GM19193 (cell line): Measurements from ENCODE around the gene WDPCP.

ENCODE experiments used
- POLR2A ChIP-seq: IDR thresholded peaks from 4 replicates; pipeline ENCODE4 v1.6.1; 2011; ENCODE audit not compliant: insufficient read depth, insufficient read length; ENCODE audit errors: extremely low read depth

The WDPCP gene

DNA sequence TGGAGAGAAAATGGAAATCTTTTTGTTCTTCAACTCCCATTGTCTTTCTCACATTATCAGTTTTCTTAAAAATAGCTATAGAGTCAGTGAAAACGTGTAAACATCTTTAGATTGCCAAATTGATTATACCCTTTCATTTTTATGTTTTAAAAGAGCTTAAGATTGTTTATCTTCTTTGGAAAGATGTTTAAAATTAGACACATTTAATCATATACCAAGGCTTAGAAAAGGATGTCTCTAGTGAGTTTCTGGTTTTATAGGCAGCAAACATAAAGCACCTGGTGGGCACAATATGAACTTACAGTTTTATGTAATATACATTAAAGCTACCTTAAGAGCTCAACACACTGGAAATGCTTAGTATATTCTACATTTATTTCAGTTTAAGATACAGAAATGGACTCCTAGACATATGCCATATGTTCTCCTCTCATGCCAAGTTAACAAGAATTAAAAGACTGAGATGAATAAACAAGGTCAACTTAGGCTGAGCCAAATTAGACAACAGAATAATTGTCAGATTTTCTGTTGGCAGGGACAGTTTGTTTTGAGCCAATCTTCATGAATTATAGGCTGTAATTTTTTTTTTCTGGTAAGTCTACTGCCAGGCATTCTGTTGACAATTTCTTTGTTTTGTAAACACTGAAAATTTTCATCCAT is 425.0 kb downstream of the WDPCP start:
- TF ChIP-seq POLR2A, result no peak

DNA sequence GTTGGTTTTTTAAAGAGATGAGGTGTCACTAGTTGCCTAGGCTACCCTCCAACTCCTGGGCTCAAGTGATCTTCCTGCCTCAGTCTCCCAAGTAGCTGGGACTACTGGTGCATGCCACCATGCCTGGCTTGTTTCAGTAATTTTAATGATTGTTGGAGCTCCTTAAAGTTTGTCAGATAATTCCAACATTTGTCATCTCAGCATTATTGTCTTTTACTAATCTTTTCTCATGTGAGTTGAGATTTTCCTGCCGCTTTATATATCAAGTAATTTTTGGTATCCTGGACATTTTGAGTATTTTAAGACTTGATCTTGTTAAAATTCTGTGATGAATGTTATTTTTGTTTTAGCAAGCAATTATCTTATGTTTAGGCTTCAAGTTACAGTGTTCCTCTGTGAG is 429.0 kb downstream of the WDPCP start:
- no peak for TF ChIP-seq POLR2A

DNA sequence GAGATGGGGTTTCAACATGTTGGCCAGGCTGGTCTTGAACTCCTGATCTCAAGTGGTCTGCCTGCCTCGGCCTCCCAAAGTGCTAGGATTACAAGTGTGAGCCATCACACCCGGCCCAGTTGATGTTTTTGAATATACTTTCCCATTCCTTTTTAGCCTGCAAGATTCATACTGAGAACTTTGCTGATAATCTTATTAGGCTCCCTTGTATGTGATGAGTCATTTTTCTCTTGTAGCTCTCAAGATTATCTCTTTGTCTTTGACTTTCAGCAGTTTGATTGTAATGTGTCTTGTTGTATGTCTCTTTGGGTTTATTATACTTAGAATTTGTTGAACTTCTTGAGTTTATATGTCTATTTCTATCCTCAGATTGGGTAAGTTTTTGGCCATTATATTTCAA is 456.3 kb downstream of the WDPCP start:
- no peak for TF ChIP-seq POLR2A

DNA sequence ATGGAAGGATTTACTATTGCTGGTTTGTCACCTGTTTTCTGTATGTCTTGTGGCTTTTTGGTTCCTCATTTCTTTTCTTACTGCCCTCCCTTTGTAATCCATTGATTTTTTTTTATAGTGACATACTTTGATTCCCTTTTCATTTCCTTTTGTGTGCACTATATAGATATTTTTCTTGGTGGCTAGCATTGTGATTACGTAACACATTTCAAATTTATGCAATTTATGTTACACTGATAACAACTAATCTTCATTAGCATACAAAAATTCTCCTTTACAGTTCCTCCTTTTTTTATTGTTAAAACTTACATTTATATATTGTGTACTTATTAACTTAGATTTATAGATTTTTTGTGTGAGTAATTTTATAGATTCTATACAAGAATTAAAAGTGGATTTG is 457.1 kb downstream of the WDPCP start:
- TF ChIP-seq POLR2A, result no peak

DNA sequence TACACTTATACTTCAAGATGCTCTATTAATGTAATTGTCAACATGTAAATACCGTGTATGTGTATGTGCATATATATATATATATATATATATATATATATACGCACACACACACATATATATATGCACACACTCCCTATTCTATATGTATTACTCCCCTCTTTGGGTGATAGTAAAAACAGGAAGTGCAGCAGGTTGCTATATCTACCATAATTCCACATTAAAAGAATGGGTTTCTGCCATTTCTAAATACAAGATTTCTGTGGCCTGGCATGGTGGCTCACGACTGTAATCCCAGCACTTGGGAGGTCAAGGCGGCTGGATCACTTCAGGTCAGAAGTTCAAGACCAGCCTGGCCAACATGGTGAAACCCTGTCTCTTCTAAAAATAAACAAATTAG is 460.7 kb downstream of the WDPCP start:
- no peak for TF ChIP-seq POLR2A

DNA sequence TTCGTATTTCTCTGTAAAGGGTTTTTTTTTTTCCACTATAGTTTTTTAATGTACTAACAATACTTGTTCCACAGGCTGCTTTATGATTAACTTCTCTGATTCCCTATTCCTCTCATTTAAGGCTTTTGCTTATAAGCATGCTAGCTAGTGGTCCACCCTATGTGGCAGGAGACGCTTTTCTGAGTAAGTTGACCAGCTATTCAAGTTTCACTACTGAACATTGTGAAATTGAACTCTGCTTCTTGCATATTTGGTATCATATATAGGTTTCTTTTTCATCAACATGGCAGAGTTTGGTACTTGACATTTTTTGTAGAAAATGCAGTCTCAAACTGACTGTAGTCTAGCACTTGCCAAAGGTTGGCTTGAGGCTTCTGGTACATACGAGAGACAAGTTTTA is 463.4 kb downstream of the WDPCP start:
- no peak for TF ChIP-seq POLR2A

DNA sequence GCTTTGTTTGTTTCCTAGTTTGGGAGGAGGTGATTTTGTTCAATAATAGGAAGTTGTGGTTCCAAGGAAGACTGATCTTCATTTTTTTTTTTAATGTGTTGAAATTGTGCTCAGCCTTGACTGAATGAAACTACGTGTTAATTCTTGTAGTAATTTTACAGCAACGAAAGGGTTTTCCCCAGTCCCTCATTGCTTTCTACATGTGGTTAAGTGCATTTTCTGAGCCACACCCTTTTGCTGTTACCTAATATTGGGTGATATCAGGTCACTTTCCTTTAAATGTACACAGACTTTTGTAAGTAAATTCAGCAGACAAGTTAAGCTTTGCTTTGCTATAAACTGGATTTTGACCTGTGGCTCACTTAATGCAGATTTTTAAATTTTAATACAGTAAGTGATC is 464.1 kb downstream of the WDPCP start:
- no peak for TF ChIP-seq POLR2A

DNA sequence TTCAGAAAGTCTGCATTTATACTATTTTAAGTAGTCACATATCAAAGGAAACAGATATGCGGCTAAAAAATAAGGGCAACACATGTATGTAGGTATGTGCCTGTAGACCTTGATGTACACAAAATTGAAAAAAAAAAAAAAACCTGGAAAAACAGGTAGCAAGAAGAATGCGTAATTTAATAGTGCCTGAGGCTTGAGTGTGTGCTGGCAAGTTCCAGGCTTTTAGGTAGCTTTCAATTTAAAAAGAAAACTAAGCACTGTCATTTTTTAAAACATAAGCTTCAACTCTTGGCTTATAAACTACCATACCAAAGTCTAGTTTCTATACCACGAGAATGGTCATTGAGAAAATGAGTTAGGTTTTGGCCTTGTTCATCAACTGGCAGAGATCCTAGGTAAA is 465.4 kb downstream of the WDPCP start:
- TF ChIP-seq POLR2A, result no peak

DNA sequence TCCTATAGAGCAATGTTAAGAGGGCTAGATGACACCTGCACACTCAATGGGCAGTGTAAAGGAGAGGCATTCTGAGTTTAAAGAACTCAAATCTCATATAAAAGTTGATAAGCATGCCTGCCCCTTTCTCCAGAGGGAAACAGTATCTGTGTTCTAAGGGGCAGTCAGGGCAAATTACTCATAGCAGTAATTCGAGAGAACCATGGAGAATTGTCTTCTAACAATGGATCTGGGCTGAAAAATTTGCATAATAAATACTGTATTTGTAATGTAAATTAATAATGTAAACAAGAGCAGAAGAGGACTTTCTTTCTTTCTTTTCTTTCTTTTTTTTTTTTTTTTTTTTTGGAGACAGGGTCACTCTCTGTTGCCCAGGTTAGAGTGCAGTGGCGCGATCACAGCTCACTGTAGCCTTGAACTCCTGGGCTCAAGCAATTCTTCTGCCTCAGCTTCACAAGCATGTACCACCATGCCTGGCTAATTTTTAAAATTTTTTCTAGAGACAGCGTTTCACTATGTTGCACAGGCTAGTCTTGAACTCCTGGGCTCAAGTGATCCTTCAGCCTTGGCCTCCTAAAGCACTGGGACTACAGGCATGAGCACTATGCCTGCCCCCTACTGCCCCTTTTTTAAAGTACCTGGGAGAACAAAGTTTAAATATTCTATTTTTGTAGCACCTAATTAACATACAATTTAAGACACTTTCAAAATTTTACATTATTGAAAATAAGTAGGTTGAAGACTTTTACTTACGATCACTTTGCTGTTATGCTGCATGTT is 467.0 kb downstream of the WDPCP start:
- no peak for TF ChIP-seq POLR2A

DNA sequence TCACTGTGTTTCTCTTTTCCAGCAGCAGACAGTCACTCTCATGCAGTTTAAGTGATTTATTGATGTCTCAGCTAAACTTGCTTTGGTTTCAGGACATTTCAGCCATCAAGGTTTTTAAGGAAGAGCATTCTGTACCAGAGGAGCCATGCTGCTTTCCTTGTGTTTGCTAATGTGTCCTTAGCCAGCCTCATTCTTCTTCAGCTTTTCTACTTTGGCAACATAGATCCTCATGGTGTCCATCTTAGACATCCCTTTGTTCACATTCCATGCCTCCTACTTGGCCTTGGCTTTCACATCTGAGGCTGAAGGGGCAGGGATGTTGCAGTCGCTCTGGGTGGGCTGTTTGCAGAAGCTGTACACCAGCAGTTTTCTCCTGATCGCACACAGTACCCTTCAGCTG is 469.5 kb downstream of the WDPCP start:
- TF ChIP-seq POLR2A, result no peak

DNA sequence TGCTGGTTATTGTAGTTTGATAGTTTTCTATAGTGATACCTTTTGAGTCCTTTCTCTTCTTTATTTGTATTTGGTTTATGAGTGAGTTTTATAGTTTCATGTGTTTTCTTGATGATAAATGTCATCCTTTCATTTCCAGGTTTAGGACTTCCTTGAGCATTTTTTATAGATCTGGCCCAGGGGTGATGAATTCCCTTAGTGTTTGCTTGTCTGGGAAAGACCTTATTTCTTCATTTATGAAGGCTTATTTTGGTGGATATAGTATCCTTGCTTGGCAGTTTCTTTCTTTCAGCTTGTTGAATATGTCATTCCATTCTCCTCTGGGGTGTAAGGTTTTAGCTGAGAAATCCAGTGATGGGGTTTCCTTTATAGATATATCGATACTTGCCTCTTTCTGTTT is 483.8 kb downstream of the WDPCP start:
- no peak for TF ChIP-seq POLR2A

DNA sequence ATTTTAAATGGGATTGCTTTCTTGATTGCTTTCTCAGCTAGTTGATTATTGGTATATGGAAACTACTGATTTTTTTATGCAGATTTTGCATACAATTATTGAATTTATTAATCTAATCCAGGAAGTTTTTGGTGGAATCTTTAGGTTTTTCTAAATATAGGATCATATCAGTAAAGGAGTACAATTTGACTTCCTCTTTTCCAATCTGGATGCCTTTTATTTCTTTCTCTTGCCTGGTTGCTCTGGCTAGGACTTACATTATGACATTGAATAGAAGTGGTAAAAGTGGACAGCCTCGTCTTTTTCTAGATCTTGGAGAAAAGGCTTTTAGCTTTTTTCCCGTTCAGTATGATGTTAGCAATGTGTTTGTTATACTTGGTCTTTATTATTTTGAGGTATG is 486.3 kb downstream of the WDPCP start:
- TF ChIP-seq POLR2A, result no peak

DNA sequence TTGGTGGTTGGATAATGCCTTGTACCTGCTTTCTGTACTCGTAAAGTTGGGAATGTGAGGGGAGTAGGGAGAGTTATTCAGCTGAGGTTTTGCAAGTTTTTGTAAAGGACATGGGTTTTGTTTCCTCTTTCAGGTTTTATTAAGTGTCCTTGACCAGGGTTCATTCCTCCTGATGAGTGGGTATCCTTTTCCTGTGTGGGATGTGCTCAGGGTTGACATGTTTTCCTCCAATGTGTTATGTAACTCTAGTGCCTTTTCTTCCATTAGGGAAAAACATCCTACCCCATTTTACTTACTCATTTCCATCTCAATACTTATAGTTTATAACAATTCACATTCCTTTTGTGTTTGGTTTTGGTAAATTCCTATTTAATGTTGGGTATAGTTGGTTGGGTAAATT is 489.2 kb downstream of the WDPCP start:
- TF ChIP-seq POLR2A, result no peak

DNA sequence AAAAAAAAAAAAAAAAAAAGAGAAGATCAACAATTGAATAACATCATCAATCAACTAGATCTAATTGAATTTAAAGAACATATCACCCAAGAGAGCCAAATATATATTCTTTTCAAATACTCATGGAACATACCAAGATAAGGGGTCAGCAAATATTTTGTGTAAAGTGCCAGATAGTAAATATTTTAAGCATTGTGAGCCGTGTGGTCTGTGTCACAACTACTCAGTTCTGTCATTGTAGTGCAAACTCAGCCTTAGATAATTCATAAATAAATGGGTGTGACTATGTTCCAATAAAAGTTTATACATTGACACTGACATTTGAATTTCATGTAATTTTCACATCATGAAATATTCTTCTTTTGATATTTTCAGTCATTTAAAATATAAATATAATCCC is 491.8 kb downstream of the WDPCP start:
- TF ChIP-seq POLR2A, result no peak

DNA sequence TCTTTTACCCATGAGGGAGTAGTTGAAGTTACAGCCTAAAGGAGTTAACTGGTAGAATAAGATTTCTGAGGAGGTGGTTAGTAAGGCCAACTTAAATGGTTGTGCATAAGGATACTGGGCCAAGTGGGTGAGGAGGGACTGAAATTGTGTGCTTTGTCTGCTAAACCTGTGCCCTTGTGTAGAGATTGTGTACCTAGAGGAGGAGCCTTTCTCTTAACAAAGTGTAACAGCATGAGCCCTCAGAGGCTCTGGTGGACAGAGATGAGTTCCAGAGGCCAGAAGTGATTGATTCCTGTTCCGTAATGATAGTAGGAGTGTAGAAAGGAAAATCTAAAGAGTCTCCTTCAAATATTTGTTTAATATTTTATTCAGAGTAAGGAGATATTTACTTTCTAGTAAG is 494.8 kb downstream of the WDPCP start:
- no peak for TF ChIP-seq POLR2A

DNA sequence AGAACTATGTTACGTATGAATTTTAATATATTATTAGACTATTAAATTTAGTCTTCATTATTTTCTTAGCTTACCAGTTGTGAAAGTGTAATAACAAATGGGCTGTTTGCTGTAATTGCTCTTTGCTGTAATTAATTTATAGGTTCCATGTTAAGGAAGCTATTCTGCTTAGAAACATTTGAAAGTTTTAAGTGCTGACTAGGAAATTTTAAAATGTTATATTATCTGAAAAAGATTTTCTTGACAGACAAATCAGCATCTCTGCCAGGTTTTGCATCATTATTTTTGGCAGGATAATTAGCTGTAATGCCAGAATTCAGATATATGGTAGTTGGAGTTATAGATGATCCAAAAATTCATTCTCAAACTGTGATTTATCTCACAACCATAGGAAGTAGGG is 495.4 kb downstream of the WDPCP start:
- no peak for TF ChIP-seq POLR2A
